ENCODE results near the gene CLSTN1.

The CLSTN1 gene

DNA sequence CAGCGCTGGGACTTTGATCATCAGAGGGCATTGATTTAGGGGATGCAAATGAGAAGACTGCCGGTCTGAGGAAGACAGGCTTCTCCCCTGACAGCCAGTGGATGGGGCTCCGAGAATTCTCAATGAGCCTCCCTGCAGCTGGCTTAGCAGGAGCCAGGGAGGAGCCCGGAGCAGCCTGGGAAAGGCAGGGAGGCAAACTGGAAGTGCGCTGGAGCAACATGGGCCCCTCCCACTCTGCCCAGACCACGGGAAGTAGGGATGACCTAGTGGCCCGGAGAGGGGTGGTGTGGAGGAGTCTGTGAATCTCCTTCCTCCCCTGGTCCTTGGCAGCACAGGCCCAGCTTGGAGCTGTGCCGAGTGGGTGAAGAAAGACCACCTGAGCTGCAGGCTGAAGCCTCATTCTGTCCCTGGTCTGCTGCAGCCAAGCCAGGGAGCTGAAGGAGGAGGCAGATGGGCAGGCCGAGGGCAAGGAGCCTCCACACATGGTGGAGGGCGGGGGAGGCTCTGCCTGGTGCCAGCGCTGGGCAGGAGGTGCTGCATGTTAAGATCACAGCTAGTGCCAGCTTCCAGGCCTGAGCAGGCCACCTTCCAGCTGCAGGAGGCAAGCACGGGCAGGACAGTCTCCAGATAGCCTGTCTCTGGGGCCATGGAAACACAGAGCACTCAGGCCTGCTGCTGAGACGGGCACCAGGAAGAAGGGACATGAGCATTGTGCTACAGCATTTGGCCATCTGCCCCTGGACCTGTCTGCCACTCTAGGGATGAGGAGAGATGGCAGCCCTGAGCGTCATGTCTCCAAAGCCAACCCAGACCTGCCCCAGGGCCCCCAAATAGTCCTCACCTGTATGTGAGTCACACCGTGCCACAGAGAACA is 12.2 kb upstream of the CLSTN1 start:
- Mint-ChIP-seq H3K27me3 (ENCODE audit: low read depth) (peaks cover 5% of the 10 kb centered on the region), H3K27ac (peak overlapping the region; percentile 40 to 69 (median 63)), H3K9me3 (no peaks in the 10 kb centered on the region), H3K4me3 (peak overlapping the region in 2 of 3 experiments; percentile 7 to 38), H3K36me3 (ENCODE audit: low read depth) (no peaks in the 10 kb centered on the region), H3K4me1 (peaks cover 21% of the 10 kb centered on the region)
- no peak for TF ChIP-seq CTCF (IDR thresholded peaks at IDR 0.05; ENCODE audit: unreplicated experiment in 3 of 3)

DNA sequence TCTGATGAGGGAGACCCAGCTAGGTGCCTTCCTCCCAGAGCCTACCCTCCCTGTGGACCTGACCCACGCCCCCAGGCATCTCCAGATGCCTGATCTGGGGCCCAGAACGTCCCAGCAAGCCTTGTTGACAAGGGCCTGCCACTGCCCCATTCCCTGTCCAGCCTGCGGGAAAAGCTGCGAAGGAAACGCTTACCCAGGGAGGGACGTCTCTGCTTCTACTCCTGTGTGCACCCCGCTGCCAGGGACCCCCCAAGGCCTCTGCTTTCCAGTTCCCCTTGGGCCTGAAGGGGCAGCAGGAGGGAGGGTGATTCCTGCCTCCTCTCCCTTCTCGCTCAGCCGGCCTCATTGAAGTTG is 11.6 kb upstream of the CLSTN1 start:
- Mint-ChIP-seq H3K4me3 (peak overlapping the region in 2 of 3 experiments; percentile 7 to 38), H3K27me3 (ENCODE audit: low read depth) (peaks cover 5% of the 10 kb centered on the region), H3K9me3 (no peaks in the 10 kb centered on the region), H3K4me1 (peaks cover 17% of the 10 kb centered on the region), H3K36me3 (ENCODE audit: low read depth) (no peaks in the 10 kb centered on the region), H3K27ac (peak overlapping the region; percentile 40 to 69 (median 63))
- TF ChIP-seq CTCF (IDR thresholded peaks at IDR 0.05; ENCODE audit: unreplicated experiment in 3 of 3) = no peak

- Mint-ChIP-seq H3K27me3 (ENCODE audit: low read depth) (no peaks in the 10 kb centered on the region), H3K4me3 (no peak overlapping the region), H3K36me3 (ENCODE audit: low read depth) (no peaks in the 10 kb centered on the region), H3K4me1 (peaks cover 12% of the 10 kb centered on the region), H3K9me3 (no peaks in the 10 kb centered on the region), H3K27ac (no peak overlapping the region)
- no peak for TF ChIP-seq CTCF (IDR thresholded peaks at IDR 0.05; ENCODE audit: unreplicated experiment in 3 of 3)
Measured at GRCh38 chr1:9833632-9834031, 9.9 kb upstream of the CLSTN1 start.

DNA sequence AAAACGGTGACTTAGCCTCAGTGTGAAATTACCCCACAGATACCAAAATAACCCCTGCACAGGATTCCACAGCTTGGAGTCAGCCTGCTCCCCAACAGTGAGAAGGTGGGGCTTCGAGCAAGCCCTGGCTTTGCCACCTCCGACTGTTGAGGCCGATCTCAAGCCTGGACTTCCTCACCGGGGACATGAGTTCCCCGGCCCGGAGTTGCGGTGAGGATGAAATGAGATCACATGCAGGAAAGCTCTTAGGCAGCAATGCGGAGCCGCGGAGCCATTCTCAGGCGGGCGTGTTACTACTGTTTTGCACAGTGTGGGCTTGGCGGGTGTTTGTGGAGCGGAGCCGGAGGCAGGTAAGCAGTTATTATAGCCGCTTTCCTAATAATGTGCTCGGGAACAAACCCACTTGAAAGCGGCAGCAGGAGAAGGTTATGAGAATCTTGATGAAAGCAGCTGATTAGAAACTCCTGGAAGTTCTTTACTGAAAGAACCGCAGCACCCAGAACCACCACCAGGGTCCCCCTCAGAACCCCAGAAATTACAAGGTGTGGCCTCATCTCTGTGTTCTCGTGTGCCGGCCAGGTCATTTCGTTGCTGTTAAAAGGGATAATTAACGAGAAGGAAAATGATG is 3.9 kb upstream of the CLSTN1 start:
- Mint-ChIP-seq H3K4me3 (no peak overlapping the region), H3K27me3 (ENCODE audit: low read depth) (peaks cover 6% of the 10 kb centered on the region), H3K36me3 (ENCODE audit: low read depth) (no peaks in the 10 kb centered on the region), H3K4me1 (peaks cover 12% of the 10 kb centered on the region), H3K27ac (no peak overlapping the region), H3K9me3 (no peaks in the 10 kb centered on the region)
- peak; percentile 16 to 37 (median 31) for TF ChIP-seq CTCF (IDR thresholded peaks at IDR 0.05; ENCODE audit: unreplicated experiment in 3 of 3)

- peaks cover 6% of the 10 kb centered on the region for H3K27me3 Mint-ChIP-seq (ENCODE audit: low read depth)
- TF ChIP-seq CTCF (IDR thresholded peaks at IDR 0.05; ENCODE audit: unreplicated experiment in 3 of 3) = no peak
- H3K4me3 Mint-ChIP-seq = no peak overlapping the region
- H3K27ac Mint-ChIP-seq = peak overlapping the region in 1 of 3 experiments; percentile 53
- peaks cover 21% of the 10 kb centered on the region for H3K4me1 Mint-ChIP-seq
- no peaks in the 10 kb centered on the region for H3K36me3 Mint-ChIP-seq (ENCODE audit: low read depth)
- H3K9me3 Mint-ChIP-seq = no peaks in the 10 kb centered on the region
Measured at GRCh38 chr1:9826616-9827015, 2.9 kb upstream of the CLSTN1 start.
